ENCODE measurements around the gene HPS1. TPM values are rescaled to one million over a fixed set of nuclear protein-coding genes. Genes with fewer than 3 reads are reported as not detected.
A peak's percentile ranks its signal among the peaks of the same experiment; 100 is the strongest.

HPS1 gene
- total and polyA plus RNA-seq, 2 of the 4 experiments (the other 2 are of a cell fraction) = 14.0 to 55.2 TPM

- Histone ChIP-seq H3K56ac (ENCODE audit: extremely low read depth, insufficient read depth, low read length) (no peak overlapping the region), H4K91ac (ENCODE audit: insufficient read depth, low read depth, low read length) (no peak overlapping the region), H3K4me1 (ENCODE audit: control insufficient read depth, insufficient read depth, low read length) (peaks cover 17% of the 10 kb centered on the region), H2AFZ (replicated peaks; ENCODE audit: low read length, poor library complexity) (no peak overlapping the region), H3K79me1 (ENCODE audit: low read depth in 1 of 2, low read length in 2 of 2) (peaks cover 6 to 22% of the 10 kb centered on the region in 2 experiments; a peak in 2 of 4 replicates), H3K9ac (ENCODE audit: low read depth, low read length) (no peak overlapping the region), H2AK9ac (replicated peaks; ENCODE audit: low read depth, low read length, poor library complexity) (no peak overlapping the region), H4K5ac (ENCODE audit: low read depth, low read length) (no peak overlapping the region), H2BK120ac (ENCODE audit: low read depth, low read length) (no peak overlapping the region), H3K27ac (ENCODE audit: insufficient read depth, low read length) (no peak overlapping the region), H2AK5ac (ENCODE audit: low read depth, low read length) (peak overlapping the region; percentile 68), H3K23ac (ENCODE audit: low read depth, low read length) (peak overlapping the region; percentile 29; the same call in 1 of the 2 replicates), H3K9me1 (ENCODE audit: insufficient read depth, low read length) (peaks cover 23% of the 10 kb centered on the region), H2BK5ac (ENCODE audit: low read depth, low read length, poor library complexity, severe bottlenecking) (peak overlapping the region; percentile 23), H3K18ac (ENCODE audit: low read depth, low read length) (no peak overlapping the region), H3K4me3 (ENCODE audit: insufficient read depth, low read depth, low read length) (no peak overlapping the region), H2BK20ac (ENCODE audit: low read depth, low read length) (no peak overlapping the region), H3K4me2 (ENCODE audit: low read depth, low read length) (no peak overlapping the region), H3K14ac (replicated peaks; ENCODE audit: low read depth, low read length) (no peak overlapping the region; the same call in 1 of the 2 replicates), H4K20me1 (ENCODE audit: insufficient read depth, low read length) (no peaks in the 10 kb centered on the region), H2BK15ac (ENCODE audit: low read depth, low read length) (no peak overlapping the region), H4K8ac (ENCODE audit: low read depth in 2 of 2, low read length in 2 of 2) (peak overlapping the region in 1 of 2 experiments; percentile 57; a peak in 2 of 4 replicates), H3K36me3 (ENCODE audit: control insufficient read depth, insufficient read depth, low read length) (peaks cover 20% of the 10 kb centered on the region), H3K9me3 (ENCODE audit: control insufficient read depth, insufficient read depth, low read length) (no peaks in the 10 kb centered on the region), H3K27me3 (ENCODE audit: control insufficient read depth, insufficient read depth, low read length) (no peaks in the 10 kb centered on the region), H3K4ac (ENCODE audit: low read depth, low read length) (0 out of 2 replicates have a peak overlapping the region, but pooled peaks have one; percentile 8)
- no TSS peak for BruUV-seq (replicated peaks)
- POLR2A ChIA-PET (ENCODE audit: unreplicated experiment) = no interaction called here
- CTCF ChIA-PET = no interaction called here
- dilution Hi-C loops (cut with HindIII; ENCODE audit: low sequenced_read_pairs, unreplicated experiment) (no loop called here), intact Hi-C loops (cut with micrococcal nuclease) (loop anchor here (5.0 kb wide), 1 partner anchor 53 kb away; no protein-coding TSS in a partner anchor), in situ Hi-C loops (cut with MboI; ENCODE audit: low sequenced_read_pairs) (no loop called here)
- TF ChIP-seq CEBPB (IDR thresholded peaks at IDR 0.05; ENCODE audit: low read depth, low read length) (peak; percentile 63), MAFK (IDR thresholded peaks at IDR 0.05; ENCODE audit: low read depth, low read length) (no peak), MXI1 (IDR thresholded peaks at IDR 0.05; ENCODE audit: borderline replicate concordance, low read depth, low read length) (no peak)
- ATAC-seq (ENCODE audit: low read depth) (no peak), DNase-seq (peak; percentile 18)
- WGBS, 2 experiments (ENCODE audit: extremely low coverage in 2 of 2, insufficient read length in 1 of 2) = 100% methylated on average over 1 of the region's 2 CpGs; no CpG with 5 or more reads in 1 of the 2 experiments
Measured at GRCh38 chr10:98400482-98400881, 46.3 kb downstream of the HPS1 start.

Data from IMR-90 (cell line).